GM18505 (cell line): ENCODE measurements around the gene CPSF4L.
"Not testable (repeated sequence)": the region's sequence is repeated elsewhere in the genome, so short reads cannot be mapped to it uniquely, and the experiment has no call there.

Experiments used
- ATAC-seq: cut with Tn5 transposase; IDR thresholded peaks from one replicate; pipeline ENCODE4 v1.9.1; 2021; ENCODE audit not compliant: unreplicated experiment
- POLR2A ChIP-seq: IDR thresholded peaks from 4 replicates; pipeline ENCODE4 v1.6.1; 2011; ENCODE audit warnings: borderline replicate concordance; ENCODE audit not compliant: insufficient read depth, insufficient read length; ENCODE audit errors: extremely low read depth

Gene CPSF4L

DNA sequence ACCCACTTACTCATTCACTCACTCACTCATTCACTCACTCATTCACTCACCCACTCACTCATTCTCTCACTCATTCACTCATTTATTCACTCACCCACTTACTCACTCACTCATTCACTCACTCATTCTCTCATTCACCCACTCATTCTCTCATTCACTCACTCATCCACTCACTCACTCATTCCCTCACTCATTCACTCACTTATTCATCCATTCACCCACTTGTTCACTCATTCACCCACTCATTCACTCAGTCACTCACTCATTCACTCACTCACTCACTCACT lies 7.6 kb upstream of the CPSF4L start:
- ATAC-seq = no peak
- TF ChIP-seq POLR2A = no peak

DNA sequence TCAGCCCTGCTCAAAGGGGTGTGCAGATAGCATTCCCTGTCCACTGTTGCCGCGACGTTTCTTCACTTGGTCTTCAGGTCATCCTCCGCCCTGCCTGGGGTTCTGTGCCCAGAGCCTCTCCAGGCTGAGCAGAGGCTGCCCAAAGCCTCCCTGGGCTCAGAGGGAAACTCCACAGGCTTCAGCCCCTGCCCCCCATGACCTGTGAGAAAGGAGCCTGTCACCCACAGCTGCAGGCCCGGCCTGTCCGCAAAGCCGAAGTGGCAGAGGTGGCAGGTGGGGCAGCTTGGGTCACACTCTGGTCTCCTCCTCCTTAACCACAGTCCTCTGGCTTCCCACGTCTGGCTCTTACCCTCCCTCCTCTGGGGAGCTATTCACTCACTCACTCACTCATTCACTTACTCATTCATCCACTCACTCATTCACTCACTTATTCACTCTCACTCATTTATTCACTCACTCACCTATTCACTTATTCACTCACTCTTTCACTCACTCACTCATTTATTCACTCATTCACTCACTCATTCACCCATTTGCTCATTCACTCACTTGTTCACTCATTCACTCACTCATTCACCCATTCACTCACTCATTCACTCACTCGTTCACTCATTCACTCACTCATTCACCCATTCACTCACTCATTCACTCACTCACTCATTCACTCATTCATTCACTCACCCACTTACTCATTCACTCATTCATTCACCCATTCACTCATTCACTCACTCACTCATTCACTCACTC lies 7.1 kb upstream of the CPSF4L start:
- no peak for ATAC-seq
- no peak for TF ChIP-seq POLR2A

DNA sequence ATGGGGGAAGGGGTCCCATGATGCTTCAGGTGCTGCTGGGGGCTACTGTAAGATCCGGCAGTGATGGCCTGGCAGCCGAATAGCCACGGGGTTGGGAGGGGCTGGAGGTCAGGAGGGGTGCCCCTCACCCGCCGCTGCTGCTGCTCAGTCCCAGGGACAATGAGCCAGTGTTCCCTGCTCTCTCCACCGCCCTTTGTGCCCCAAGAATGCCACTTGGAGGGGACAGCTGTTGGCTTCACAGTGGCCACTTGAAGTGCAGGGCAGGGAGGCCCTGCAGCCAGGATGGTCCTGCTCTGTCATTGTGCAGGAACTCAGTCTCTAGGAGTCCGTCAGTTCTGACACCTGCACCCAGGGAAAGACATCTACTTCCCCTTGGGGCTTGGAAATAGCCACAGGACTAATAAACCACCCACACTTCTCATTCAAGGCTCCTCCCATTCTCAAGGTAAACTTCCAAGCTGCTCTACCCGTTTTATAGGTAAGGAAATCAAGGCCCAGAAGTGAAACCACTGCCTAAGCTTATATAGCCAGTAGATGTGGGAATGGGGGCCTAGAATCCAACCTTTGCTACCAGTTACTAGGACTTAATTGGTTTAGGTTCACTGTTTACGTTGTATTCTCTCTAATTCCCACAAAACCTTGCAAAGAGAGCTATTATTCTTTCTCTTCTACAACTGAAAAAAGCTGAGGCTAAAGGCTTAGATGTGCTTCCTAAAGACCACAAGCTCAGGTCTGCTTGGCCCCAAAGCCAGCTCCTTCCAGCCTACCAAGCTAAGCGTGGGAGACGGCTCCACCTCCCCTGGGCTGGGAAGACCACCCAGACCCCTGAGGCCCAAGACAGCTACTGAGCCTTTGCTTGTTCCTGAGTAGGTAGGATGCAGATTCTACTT lies 6.2 kb upstream of the CPSF4L start:
- no peak for ATAC-seq
- no peak for TF ChIP-seq POLR2A

DNA sequence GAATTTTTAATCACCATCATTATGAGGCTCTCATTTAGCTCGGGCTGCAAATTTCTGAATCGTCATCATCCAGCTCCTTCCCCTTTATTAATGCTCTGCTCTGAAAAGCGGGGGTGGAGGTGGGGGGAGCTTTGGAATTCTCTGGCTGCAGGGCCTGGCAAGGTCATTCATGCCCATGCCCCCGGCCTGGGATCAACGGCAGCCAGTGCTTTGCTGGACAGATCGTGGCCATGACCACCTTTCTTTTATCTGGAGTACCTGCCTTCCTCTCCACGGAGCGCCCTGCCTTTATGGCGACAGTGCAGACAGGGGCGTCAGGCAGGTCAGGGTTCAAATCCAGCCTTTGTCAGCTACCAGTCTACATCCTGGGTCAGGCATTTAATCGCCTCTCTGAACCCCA lies 5.1 kb upstream of the CPSF4L start:
- no peak for TF ChIP-seq POLR2A
- no peak for ATAC-seq

DNA sequence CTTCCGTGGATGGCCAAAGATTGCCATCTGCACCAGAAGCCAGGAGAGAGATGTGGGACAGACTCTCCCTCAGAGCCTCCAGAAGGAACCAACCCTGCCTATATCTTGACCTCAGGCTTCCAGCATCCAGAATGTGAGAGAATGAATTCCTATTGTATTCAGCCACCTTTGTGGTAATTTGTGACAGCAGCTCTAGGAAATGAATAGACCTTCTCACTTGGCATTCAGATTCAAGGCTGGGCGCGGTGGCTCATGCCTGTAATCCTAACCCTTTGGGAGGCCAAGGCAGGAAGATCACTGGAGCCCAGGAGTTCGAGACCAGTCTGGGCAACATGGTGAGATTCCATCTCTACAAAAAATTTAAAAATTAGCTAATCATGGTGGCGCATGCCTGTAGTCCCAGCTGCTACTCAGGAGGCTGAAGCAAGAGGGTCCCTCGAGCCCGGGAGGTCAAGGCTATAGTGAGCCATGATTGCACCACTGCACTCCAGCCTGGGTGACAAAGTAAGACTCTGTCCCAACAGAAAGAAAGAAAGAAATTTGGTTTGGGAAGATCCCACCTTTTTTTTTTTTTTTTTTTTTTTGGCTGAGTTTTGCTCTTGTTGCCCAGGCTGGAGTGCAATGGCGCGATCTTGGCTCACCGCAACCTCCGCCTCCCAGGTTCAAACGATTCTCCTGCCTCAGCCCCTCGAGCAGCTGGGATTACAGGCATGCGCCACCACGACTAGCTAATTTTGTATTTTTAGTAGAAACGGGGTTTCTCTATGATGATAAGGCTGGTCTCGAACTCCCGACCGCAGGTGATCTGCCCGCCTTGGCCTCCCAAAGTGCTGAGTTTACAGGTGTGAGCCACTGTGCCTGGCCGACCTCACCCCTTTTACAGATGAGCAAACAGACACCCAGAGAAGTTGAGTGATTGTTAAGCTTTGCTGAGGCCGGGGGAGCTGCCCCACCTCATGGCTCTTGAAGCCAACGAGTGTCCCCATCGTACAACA lies 4.3 kb upstream of the CPSF4L start:
- no peak for ATAC-seq
- no peak for TF ChIP-seq POLR2A

DNA sequence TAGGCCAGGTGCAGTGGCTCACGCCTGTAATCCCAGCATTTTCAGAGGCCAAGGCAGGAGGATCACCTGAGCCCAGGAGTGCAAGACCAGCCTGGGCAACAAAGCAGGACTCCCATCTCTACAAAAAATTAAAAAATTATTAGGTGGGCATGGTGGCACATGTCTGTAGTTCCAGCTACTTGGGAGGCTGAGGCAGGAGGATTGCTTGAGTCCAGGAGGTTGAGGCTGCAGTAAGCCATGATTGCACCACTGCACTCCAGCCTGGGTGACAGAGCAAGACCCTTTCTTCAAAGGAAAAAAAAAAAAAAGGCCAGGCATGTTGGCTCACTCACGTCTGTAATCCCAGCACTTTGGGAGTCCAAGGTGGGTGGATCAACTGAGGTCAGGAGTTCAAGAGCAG lies 2.8 kb upstream of the CPSF4L start:
- not testable (repeated sequence) for ATAC-seq

DNA sequence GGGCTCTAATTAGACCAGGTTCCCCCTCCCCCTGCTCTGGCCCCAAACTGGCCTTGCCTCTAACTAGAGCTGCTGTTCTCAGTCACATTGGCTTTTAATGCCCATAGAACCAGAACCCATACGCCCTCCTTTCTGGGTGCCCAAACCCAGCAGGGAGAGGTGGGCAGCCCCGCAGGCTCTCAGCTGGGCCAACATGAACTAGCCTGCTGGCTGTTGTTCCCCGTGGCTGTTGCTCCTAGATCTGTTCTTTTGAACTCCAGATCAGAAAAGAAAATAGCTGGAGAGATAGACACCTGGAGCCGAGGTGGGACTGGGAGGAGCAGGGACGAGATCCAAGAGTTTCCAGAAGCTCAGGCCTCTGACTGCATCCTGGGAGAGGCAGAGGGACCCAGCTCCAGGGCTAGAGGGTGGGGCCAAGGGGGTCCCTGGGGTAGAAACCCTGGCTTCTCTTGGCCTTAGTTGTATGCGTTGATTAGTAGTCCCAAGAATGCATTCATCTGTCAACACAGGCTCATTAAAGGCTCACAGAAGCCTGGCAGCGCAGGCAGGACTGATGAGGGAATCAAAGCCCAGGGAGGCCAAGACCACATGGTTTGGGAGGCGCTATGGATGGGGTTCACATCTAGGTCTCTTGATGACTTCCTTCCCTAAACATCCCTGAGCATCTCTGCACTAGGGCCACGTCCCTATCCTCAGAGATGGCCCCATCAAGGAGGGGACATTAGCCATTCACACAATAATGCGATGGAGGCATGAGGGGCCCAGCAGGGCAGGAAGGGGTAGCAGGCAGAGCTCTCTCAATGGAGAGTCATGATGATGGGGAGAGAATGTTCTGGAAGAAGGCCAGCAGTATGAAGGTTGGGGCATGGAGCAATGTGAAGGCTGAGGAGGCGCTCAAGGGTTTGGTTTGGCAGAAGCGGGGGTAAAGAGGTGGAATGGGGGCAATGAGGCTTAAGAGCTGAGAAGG lies 1.3 kb upstream of the CPSF4L start:
- ATAC-seq = no peak
- TF ChIP-seq POLR2A = no peak

DNA sequence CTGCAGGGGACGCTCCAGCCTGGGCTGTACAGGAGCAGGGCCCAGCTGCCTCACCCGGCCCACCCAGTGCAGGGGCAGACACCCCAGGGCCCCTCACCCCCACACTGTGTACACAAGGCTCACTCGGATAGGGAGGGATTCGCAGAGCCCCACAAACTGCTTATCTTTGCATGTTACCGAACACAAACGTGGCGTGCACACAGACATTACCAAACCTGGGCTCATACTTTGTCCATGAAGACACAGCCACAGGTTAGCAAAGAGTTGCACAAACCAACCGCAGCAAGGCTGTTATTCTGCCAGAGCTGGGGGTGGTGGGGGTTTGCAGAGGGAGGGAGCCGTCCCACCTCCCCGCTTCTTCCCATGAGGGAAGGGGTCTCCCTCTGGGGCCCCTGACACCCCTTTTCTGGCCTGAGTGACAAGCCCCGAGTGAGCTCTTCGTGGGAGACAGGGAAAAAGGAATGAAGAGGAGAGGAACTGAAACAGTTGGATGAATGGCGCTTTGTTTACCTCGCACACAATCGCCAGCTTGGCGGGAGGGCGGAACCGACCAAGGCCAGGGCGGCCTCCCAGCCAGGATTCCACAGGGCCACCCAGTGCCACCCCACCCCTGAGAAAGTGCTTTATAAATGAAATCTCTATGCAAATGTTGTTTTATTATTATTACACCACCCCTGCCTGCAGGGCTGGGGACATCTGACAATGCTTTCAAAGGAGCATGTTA lies 434 bp upstream of the CPSF4L start:
- no peak for ATAC-seq

DNA sequence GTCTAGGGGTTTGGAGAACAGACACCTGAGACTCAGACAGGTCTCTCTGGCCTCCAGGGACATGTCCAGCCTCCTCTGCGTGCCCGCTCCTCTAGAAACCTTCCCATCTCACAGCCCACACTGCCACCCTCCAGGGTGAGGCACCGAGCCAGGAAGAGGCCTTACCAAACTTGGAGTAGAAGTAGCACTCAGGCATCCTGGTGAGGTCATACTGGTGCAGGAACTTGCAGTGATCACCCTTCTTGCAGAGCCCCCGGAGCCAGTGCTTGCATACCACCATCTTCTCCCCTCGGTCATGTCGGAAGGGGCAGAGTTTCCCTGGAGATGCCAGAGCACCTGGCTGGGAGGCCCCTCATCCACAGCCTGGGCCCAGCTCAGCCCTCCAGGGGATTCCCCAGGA lies 4.2 kb downstream of the CPSF4L start:
- TF ChIP-seq POLR2A = no peak
- ATAC-seq = no peak

More for the DNA sequence above, 434 bp upstream of the CPSF4L start:
- no peak for TF ChIP-seq POLR2A

DNA sequence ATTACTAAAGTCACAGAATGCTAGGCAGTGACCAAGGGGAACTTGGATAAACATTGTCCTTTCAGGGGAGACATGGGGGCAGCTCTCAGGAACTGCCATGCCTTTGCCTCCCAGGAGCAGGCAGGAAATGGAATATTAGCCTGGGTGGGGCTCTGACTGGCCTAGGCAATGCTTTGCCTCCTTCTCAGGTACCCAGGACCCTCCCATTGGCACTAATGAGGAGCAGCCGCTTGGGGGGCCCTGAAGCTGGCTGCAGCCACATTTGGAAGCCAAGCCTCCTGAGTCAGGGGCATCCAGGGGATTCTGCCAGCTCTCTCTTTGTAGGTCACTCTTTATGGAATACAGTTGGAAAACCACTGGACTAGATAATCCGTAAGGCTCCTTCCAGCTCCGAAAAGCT lies 5.5 kb downstream of the CPSF4L start:
- ATAC-seq = no peak
- TF ChIP-seq POLR2A = no peak

DNA sequence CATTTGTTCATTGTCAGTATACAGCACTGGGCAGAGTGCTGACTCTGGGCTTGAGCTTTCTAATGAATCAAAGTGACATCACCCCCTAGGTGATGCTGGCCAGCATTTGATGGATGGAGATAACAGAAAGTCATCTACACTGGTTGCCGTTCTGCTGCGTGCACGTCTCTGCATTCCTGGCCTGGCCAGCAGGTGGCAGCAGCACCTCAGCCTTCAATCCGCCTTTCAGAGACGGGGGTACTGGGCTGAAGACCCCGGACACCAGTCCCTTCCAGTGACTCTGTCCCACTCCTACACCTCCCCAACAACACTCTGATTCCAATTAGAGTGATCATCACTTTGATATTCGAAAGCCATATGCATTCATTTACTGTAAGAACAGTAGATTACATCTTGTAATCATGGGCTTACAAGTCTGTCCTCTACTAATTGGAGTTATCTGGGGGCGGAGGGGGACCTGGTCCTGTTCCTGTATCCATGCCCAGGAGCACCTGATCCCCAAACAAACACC lies 6.0 kb downstream of the CPSF4L start:
- TF ChIP-seq POLR2A = no peak
- ATAC-seq = no peak

DNA sequence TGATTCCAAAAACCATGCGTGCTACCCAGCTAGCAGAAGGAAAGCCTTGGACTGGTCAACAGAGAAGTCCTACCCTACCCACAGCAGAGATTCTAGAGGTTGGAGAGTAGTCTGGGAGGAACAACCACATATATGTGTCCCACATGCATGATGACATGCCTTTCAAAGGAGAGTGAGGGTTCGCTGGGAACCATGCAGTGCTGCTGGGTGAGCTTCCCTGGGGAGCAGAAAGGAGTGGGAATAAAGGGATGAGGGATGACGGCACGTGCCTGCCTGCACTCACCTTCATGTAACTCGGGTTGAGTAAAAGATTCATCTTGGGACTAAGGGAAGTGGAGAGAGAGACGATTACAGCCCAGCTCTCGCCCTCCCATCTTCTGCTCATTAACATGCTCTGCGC lies 9.8 kb downstream of the CPSF4L start:
- no peak for TF ChIP-seq POLR2A
- no peak for ATAC-seq
